ENCODE results near the gene ZNF69. TPM values are rescaled to one million over a fixed set of nuclear protein-coding genes. Genes with fewer than 3 reads are reported as not detected.
"Not testable (repeated sequence)": the region's sequence is repeated elsewhere in the genome, so short reads cannot be mapped to it uniquely, and the experiment has no call there.

The ZNF69 gene
- total RNA-seq, 4 donors from 2014 or later, result 14.1 to 20.0 (median 16.7) TPM

DNA sequence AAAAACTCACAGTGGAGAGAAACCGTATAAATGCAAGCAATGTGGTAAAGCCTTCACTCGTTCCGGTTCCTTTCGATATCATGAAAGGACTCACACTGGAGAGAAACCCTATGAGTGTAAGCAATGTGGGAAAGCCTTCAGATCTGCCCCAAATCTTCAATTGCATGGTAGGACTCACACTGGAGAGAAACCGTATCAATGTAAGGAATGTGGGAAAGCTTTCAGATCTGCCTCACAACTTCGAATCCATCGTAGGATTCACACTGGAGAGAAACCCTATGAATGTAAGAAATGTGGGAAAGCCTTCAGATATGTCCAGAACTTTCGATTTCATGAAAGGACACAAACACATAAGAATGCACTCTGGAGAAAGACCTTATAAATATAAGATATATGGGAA lies 19.4 kb upstream of the ZNF69 start:
- 94 to 95% methylated on average over 8 of the region's 8 CpGs for WGBS, 2 donors
- Histone ChIP-seq H3K36me3 (peaks cover 24% of the 10 kb centered on the region in 2 donors), H3K4me1 (peaks cover 0 to 5% of the 10 kb centered on the region in 2 donors), H3K27ac (no peak overlapping the region), H3K27me3 (no peaks in the 10 kb centered on the region), H3K9me3 (no peaks in the 10 kb centered on the region), H3K4me3 (replicated peaks in 1 of 3) (no peak overlapping the region)
- TF ChIP-seq, protein P1, sequence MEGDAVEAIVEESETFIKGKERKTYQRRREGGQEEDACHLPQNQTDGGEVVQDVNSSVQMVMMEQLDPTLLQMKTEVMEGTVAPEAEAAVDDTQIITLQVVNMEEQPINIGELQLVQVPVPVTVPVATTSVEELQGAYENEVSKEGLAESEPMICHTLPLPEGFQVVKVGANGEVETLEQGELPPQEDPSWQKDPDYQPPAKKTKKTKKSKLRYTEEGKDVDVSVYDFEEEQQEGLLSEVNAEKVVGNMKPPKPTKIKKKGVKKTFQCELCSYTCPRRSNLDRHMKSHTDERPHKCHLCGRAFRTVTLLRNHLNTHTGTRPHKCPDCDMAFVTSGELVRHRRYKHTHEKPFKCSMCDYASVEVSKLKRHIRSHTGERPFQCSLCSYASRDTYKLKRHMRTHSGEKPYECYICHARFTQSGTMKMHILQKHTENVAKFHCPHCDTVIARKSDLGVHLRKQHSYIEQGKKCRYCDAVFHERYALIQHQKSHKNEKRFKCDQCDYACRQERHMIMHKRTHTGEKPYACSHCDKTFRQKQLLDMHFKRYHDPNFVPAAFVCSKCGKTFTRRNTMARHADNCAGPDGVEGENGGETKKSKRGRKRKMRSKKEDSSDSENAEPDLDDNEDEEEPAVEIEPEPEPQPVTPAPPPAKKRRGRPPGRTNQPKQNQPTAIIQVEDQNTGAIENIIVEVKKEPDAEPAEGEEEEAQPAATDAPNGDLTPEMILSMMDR (IDR thresholded peaks at IDR 0.05), result no peak
- TF ChIP-seq POLR2A (IDR thresholded peaks at IDR 0.05), result no peak
- intact Hi-C loops (cut with DNase I), result no loop called here
- DNase-seq, result no peak

DNA sequence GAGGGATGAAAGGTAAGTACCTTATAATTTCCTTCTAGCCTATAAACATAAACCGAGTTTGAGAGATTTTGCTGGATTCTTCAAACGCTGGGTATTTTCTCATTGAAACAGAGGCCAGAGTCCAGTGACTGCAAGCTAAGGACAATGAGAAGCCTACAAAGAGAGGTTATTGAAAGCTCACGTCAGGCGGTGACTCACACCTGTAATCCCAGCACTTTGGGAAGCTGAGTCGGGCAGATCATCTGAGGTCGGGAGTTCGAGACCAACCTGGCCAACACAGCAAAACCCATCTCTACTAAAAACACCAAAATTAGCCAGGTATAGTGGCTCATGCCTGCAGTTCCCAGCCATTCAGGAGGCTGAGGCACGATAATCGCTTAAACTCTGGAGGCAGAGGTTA lies 15.0 kb upstream of the ZNF69 start:
- H3K4me1 ChIP-seq, result no peaks in the 10 kb centered on the region
- intact Hi-C loops (cut with DNase I), result no loop called here
- no peak for DNase-seq
- H3K36me3 ChIP-seq, result peaks cover 8 to 12% of the 10 kb centered on the region in 2 donors
- no peaks in the 10 kb centered on the region for H3K27me3 ChIP-seq
- H3K4me3 ChIP-seq (replicated peaks in 1 of 3), result no peak overlapping the region
- 92 to 93% methylated on average over 9 of the region's 9 CpGs for WGBS, 2 donors
- H3K9me3 ChIP-seq, result no peaks in the 10 kb centered on the region
- no peak overlapping the region for H3K27ac ChIP-seq
- TF ChIP-seq POLR2A (IDR thresholded peaks at IDR 0.05), result no peak
- TF ChIP-seq, protein P1 (IDR thresholded peaks at IDR 0.05), result no peak

DNA sequence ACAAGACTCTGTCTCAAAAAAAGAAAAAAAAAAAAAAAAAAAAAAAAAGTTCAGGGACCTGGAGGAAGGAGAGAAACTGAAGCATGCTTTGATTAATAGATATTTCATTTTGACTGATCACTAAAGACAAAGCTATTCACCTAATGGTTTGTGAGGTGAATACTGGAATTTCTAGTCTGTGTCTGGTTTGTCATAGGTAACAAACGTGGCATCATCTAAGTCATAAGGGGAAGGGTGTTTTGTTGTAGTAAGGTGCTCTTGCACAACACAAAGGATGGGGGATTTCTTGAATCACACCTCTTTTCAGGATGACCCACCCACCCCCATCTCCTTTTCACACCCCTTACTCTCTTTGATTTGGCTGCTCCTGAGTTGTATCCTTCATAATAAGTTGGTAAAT lies 13.8 kb upstream of the ZNF69 start:
- 84 to 90% methylated on average over 1 of the region's 1 CpG for WGBS, 2 donors
- Histone ChIP-seq H3K36me3 (peaks cover 0 to under 1% of the 10 kb centered on the region in 2 donors), H3K27me3 (no peaks in the 10 kb centered on the region), H3K4me3 (replicated peaks in 1 of 3) (no peak overlapping the region), H3K9me3 (no peaks in the 10 kb centered on the region), H3K27ac (no peak overlapping the region), H3K4me1 (no peaks in the 10 kb centered on the region)
- DNase-seq, result no peak
- intact Hi-C loops (cut with DNase I), result no loop called here
- no peak for TF ChIP-seq POLR2A (IDR thresholded peaks at IDR 0.05)
- TF ChIP-seq, protein P1 (IDR thresholded peaks at IDR 0.05), result no peak

DNA sequence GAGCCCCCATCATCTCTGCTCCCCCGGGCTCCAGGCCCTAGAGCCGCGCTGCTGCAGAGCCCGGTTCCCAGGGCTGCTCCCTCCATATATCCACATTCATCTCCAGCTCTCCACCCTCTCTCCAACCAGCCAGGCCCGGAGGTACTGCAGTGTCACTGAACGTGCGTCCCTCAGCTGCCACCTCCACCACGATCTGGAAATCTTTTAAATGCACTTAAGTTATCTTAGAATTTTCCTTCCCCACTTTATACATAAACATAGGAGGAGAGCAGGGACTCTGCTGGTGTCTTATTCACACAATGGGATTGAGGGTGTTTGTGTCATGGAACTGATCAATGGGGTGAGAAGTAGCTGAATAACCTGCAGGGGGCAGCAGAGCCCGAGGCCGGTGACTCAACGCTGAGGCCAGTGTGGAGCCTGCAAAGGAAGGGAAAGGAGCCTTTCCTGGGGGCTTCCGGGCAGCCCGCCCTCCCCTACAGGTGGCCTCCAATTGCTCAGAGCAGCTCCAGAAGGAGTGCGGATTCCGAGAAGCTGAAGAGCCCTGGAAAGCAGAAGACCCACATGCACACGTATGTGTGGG lies 7.8 kb upstream of the ZNF69 start:
- H3K4me3 ChIP-seq (replicated peaks in 1 of 3); H3K36me3 ChIP-seq; H3K27me3 ChIP-seq; H3K4me1 ChIP-seq; H3K27ac ChIP-seq; H3K9me3 ChIP-seq: not testable (repeated sequence)
- intact Hi-C loops (cut with DNase I), result loop anchor here (5.0 to 10.0 kb wide), 2 partner anchors 108 to 265 kb away; partner anchors contain the start of gene ZNF20
- peak; percentile 12 to 22 for DNase-seq
- TF ChIP-seq, protein P1 (IDR thresholded peaks at IDR 0.05), result peak in 2 of 6 experiments; percentile 26 to 35
- WGBS, 2 donors, result 74 to 77% methylated on average over 16 of the region's 16 CpGs

GRCh38 chr19:11880598-11880997 lies 7.0 kb upstream of the ZNF69 start:
- Histone ChIP-seq H3K4me3 (replicated peaks in 1 of 3) (no peak overlapping the region), H3K27me3 (no peaks in the 10 kb centered on the region), H3K4me1 (no peaks in the 10 kb centered on the region), H3K9me3 (no peaks in the 10 kb centered on the region), H3K27ac (no peak overlapping the region), H3K36me3 (no peaks in the 10 kb centered on the region)
- intact Hi-C loops (cut with DNase I), result loop anchor here (5.0 to 10.0 kb wide), 2 partner anchors 107 to 264 kb away; partner anchors contain the start of gene ZNF20
- no peak for TF ChIP-seq POLR2A (IDR thresholded peaks at IDR 0.05)
- TF ChIP-seq, protein P1 (IDR thresholded peaks at IDR 0.05), result no peak
- 93 to 96% methylated on average over 12 of the region's 12 CpGs for WGBS, 2 donors
- DNase-seq, result no peak

All from thyroid gland (tissue), 4 donors.